IMR-90 (cell line): ENCODE measurements around the gene LIPH. TPM values are rescaled to one million over a fixed set of nuclear protein-coding genes. Genes with fewer than 3 reads are reported as not detected.

Experiments
- ATAC-seq: fragments of 200-7000 bp; cut with Tn5 transposase; 2 replicates; pipeline ENCODE4 v1.9.1; 2020; ENCODE audit warnings: low read depth, mild to moderate bottlenecking, moderate library complexity
- BruUV-seq: library from RNA; stranded (reverse); fragments of 400-500 nt; replicated peaks from 2 replicates; lab custom pipeline; 2021; lab: Mats Ljungman, UMichigan
- CTCF ChIA-PET: fragments of 300-600 bp; formaldehyde crosslinking; extraction: SDS; loops from one replicate; lab custom pipeline; 2021; ENCODE audit warnings: antibody characterized with exemption; lab: Yijun Ruan, JAX
- POLR2A ChIA-PET: fragments of 300-600 bp; sonication (Branson Sonifier 250); formaldehyde crosslinking; loops from one replicate; lab custom pipeline; 2022; ENCODE audit warnings: antibody characterized with exemption; ENCODE audit not compliant: unreplicated experiment; lab: Charles Lee
- DNase-seq: peaks from one replicate; pipeline ENCODE4 v3.0.0; 2013
- H2AFZ ChIP-seq: replicated peaks from 2 replicates; pipeline ENCODE3; 2013; ENCODE audit warnings: low read length, mild to moderate bottlenecking; ENCODE audit not compliant: poor library complexity
- H2AK5ac ChIP-seq: 2 replicates; pipeline ENCODE4 v1.6.1; 2013; ENCODE audit warnings: low read depth, low read length, inconsistent platforms
- H2AK9ac ChIP-seq: replicated peaks from 2 replicates; pipeline ENCODE3; 2013; ENCODE audit warnings: mild to moderate bottlenecking, low read depth, low read length, moderate library complexity; ENCODE audit not compliant: poor library complexity
- H2BK120ac ChIP-seq: 2 replicates; pipeline ENCODE4 v1.6.1; 2013; ENCODE audit warnings: low read depth, low read length, inconsistent platforms
- H2BK15ac ChIP-seq: 3 replicates; pipeline ENCODE4 v1.6.1; 2013; ENCODE audit warnings: low read depth, low read length, inconsistent platforms
- H2BK20ac ChIP-seq: 2 replicates; pipeline ENCODE4 v1.6.1; 2013; ENCODE audit warnings: low read depth, mild to moderate bottlenecking, inconsistent platforms, low read length, moderate library complexity
- H2BK5ac ChIP-seq: 2 replicates; pipeline ENCODE4 v1.6.1; 2013; ENCODE audit warnings: mild to moderate bottlenecking, low read depth, low read length, inconsistent platforms; ENCODE audit not compliant: poor library complexity, severe bottlenecking
- H3K14ac ChIP-seq: replicated peaks from 2 replicates; pipeline ENCODE4 v1.6.1; 2013; ENCODE audit warnings: low read depth, low read length, inconsistent platforms
- H3K18ac ChIP-seq: 2 replicates; pipeline ENCODE4 v1.6.1; 2013; ENCODE audit warnings: low read depth, low read length, control low read depth
- H3K23ac ChIP-seq: 2 replicates; pipeline ENCODE4 v1.6.1; 2013; ENCODE audit warnings: low read depth, low read length, inconsistent platforms
- H3K27ac ChIP-seq: 2 replicates; pipeline ENCODE4 v1.5.1; 2013; ENCODE audit warnings: mild to moderate bottlenecking, control low read depth, low read length; ENCODE audit not compliant: insufficient read depth
- H3K27me3 ChIP-seq: 2 replicates; pipeline ENCODE4 v1.6.1; 2013; ENCODE audit warnings: low read length; ENCODE audit not compliant: control insufficient read depth, insufficient read depth
- H3K36me3 ChIP-seq: 2 replicates; pipeline ENCODE4 v1.6.1; 2013; ENCODE audit warnings: low read length, mixed read lengths; ENCODE audit not compliant: control insufficient read depth, insufficient read depth
- H3K4ac ChIP-seq: 2 replicates; pipeline ENCODE4 v1.6.1; 2013; ENCODE audit warnings: low read depth, low read length, inconsistent platforms
- H3K4me1 ChIP-seq: 2 replicates; pipeline ENCODE4 v1.6.1; 2013; ENCODE audit warnings: low read length, mixed read lengths; ENCODE audit not compliant: control insufficient read depth, insufficient read depth
- H3K4me2 ChIP-seq: 2 replicates; pipeline ENCODE4 v1.6.1; 2013; ENCODE audit warnings: low read depth, mild to moderate bottlenecking, control low read depth, low read length, moderate library complexity
- H3K4me3 ChIP-seq: 2 replicates; pipeline ENCODE4 v1.5.1; 2013; ENCODE audit warnings: low read depth, mild to moderate bottlenecking, control low read depth, low read length, moderate library complexity; ENCODE audit not compliant: insufficient read depth
- H3K56ac ChIP-seq: 2 replicates; pipeline ENCODE4 v1.6.1; 2013; ENCODE audit warnings: low read length, inconsistent platforms; ENCODE audit not compliant: insufficient read depth; ENCODE audit errors: extremely low read depth
- H3K79me1 ChIP-seq, 2 experiments: 2 replicates each; pipeline ENCODE4 v1.6.1; 2013; ENCODE audit warnings: low read length in 2 of 2, inconsistent platforms in 1 of 2, low read depth in 1 of 2
- H3K9ac ChIP-seq: 2 replicates; pipeline ENCODE4 v1.6.1; 2013; ENCODE audit warnings: low read depth, low read length, control low read depth
- H3K9me1 ChIP-seq: 2 replicates; pipeline ENCODE4 v1.6.1; 2013; ENCODE audit warnings: low read length, inconsistent platforms; ENCODE audit not compliant: insufficient read depth
- H3K9me3 ChIP-seq: 2 replicates; pipeline ENCODE4 v1.6.1; 2013; ENCODE audit warnings: low read length; ENCODE audit not compliant: control insufficient read depth, insufficient read depth
- H4K20me1 ChIP-seq: 2 replicates; pipeline ENCODE4 v1.6.1; 2013; ENCODE audit warnings: low read length, inconsistent platforms; ENCODE audit not compliant: insufficient read depth
- H4K5ac ChIP-seq: 2 replicates; pipeline ENCODE4 v1.6.1; 2013; ENCODE audit warnings: mild to moderate bottlenecking, low read depth, low read length, control low read depth
- H4K8ac ChIP-seq, 2 experiments: 2 replicates each; pipeline ENCODE4 v1.6.1; 2013; ENCODE audit warnings: low read depth in 2 of 2, low read length in 2 of 2, control low read depth in 1 of 2, inconsistent platforms in 1 of 2
- H4K91ac ChIP-seq: 2 replicates; pipeline ENCODE4 v1.6.1; 2013; ENCODE audit warnings: low read depth, low read length, inconsistent platforms; ENCODE audit not compliant: insufficient read depth
- BHLHE40 ChIP-seq: fragments of 150-350 bp; IDR thresholded peaks from 2 replicates; pipeline ENCODE4 v1.6.1; 2016; ENCODE audit warnings: mild to moderate bottlenecking, low read depth, low read length
- FOS ChIP-seq: fragments of 150-350 bp; IDR thresholded peaks from 2 replicates; pipeline ENCODE4 v1.6.1; 2016; ENCODE audit warnings: low read depth, low read length
- MAFK ChIP-seq: IDR thresholded peaks from 2 replicates; pipeline ENCODE4 v1.6.1; 2012; ENCODE audit warnings: low read depth, low read length, improper control_type of control experiment
- MAZ ChIP-seq: IDR thresholded peaks from 2 replicates; pipeline ENCODE4 v1.6.1; 2012; ENCODE audit warnings: low read depth, mild to moderate bottlenecking, low read length, improper control_type of control experiment, moderate library complexity, borderline replicate concordance
- POLR2A ChIP-seq: IDR thresholded peaks from 2 replicates; pipeline ENCODE4 v1.6.1; 2012; ENCODE audit warnings: mild to moderate bottlenecking, low read depth, low read length
- RCOR1 ChIP-seq: IDR thresholded peaks from 2 replicates; pipeline ENCODE4 v1.6.1; 2012; ENCODE audit warnings: mild to moderate bottlenecking, low read length, improper control_type of control experiment; ENCODE audit not compliant: insufficient replicate concordance
- WGBS, 2 experiments: methylation state at CpG; one replicate each; pipeline versions ENCODE4 v1.1.5 to v1.1.7; 2013; ENCODE audit warnings: missing lambda C conversion rate in 2 of 2; ENCODE audit not compliant: insufficient read length in 1 of 2; ENCODE audit errors: extremely low coverage in 2 of 2; 5-methylcytosine and 5-hydroxymethylcytosine counted together
- dilution Hi-C: fragments of 300-500 bp; cut with HindIII; formaldehyde crosslinking; loops from one replicate; pipeline ENCODE4 v1.14.3; 2018; ENCODE audit warnings: low sequenced_read_pairs; ENCODE audit not compliant: unreplicated experiment
- in situ Hi-C: fragments of 300-500 bp; cut with MboI; formaldehyde crosslinking; loops from 3 replicates; pipeline ENCODE4 v1.14.3; 2019; ENCODE audit warnings: low sequenced_read_pairs, inconsistent platforms, mixed read lengths
- intact Hi-C: fragments of 100-400 bp; cut with micrococcal nuclease; formaldehyde crosslinking; loops from 2 replicates; pipeline ENCODE4 v1.10.0; 2022
- polyA plus RNA-seq, 3 experiments: library from polyadenylated mRNA; depleted of rRNA; stranded (reverse); fragments of >200 nt; gene quantifications; 2 replicates each; pipeline ENCODE4 v1.2.3, GENCODE V29; 2012; ENCODE audit warnings: low replicate concordance in 1 of 3
- total RNA-seq: library from RNA; depleted of rRNA; stranded (reverse); fragments of >200 nt; gene quantifications from 2 replicates; pipeline ENCODE4 v1.2.3, GENCODE V29; 2012
- TF ChIP-seq, protein P1 (sequence below): fragments of 150-350 bp; IDR thresholded peaks from 2 replicates; pipeline ENCODE4 v1.6.1; 2016; ENCODE audit warnings: low read depth, mild to moderate bottlenecking, low read length, moderate library complexity, borderline replicate concordance

Gene LIPH
- total and polyA plus RNA-seq, 2 of the 4 experiments (the other 2 are of a cell fraction) = 0.27 to 0.36 TPM

DNA sequence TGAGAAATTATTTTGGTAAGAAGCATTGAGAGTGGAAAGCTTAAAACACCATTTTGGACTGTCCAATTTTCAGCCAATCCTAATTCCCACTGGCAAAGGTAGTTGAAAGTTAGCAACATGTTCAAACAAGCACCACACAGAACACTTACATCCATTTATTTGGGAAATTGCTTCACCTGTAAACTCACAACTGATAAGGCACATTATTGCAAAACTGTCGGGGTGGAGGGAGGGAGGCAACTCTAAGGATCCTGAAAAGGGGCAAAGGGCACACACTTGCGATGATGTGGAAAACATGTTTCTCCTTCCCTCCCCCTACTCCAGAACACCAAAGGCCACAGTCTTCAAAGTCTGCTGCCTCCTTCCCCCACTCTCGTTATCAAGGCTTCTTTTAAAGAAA is 62.9 kb downstream of the LIPH start:
- POLR2A ChIA-PET = no interaction called here
- intact Hi-C loops = no loop called here

More for the DNA sequence above, 62.9 kb downstream of the LIPH start:
- Histone ChIP-seq H3K14ac (no peak overlapping the region), H3K4me2 (no peak overlapping the region), H2BK120ac (no peak overlapping the region), H3K36me3 (peaks cover 17% of the 10 kb centered on the region), H2AFZ (no peak overlapping the region), H2BK20ac (no peak overlapping the region), H3K9me3 (no peaks in the 10 kb centered on the region), H2AK5ac (no peak overlapping the region), H3K18ac (no peak overlapping the region), H3K27ac (no peak overlapping the region), H2BK5ac (no peak overlapping the region), H3K79me1 (peaks cover 0 to 4% of the 10 kb centered on the region in 2 experiments; a peak in 1 of 4 replicates), H3K4me3 (no peak overlapping the region), H4K91ac (no peak overlapping the region), H2BK15ac (no peak overlapping the region), H2AK9ac (no peak overlapping the region), H4K20me1 (no peaks in the 10 kb centered on the region), H4K5ac (no peak overlapping the region), H3K4ac (no peak overlapping the region), H3K9ac (no peak overlapping the region), H3K27me3 (no peaks in the 10 kb centered on the region), H3K56ac (no peak overlapping the region), H4K8ac (no peak overlapping the region), H3K4me1 (no peaks in the 10 kb centered on the region), H3K23ac (no peak overlapping the region), H3K9me1 (no peaks in the 10 kb centered on the region; the same call in 1 of the 2 replicates)
- in situ Hi-C loops = no loop called here
- DNase-seq (no peak), ATAC-seq (no peak)
- no TSS peak for BruUV-seq
- WGBS, 2 experiments = 83% methylated on average over 1 of the region's 3 CpGs; no CpG with 5 or more reads in 1 of the 2 experiments
- TF ChIP-seq MAFK = no peak
- no peak for TF ChIP-seq BHLHE40
- TF ChIP-seq FOS = no peak
- no peak for TF ChIP-seq POLR2A
- TF ChIP-seq, protein P1, sequence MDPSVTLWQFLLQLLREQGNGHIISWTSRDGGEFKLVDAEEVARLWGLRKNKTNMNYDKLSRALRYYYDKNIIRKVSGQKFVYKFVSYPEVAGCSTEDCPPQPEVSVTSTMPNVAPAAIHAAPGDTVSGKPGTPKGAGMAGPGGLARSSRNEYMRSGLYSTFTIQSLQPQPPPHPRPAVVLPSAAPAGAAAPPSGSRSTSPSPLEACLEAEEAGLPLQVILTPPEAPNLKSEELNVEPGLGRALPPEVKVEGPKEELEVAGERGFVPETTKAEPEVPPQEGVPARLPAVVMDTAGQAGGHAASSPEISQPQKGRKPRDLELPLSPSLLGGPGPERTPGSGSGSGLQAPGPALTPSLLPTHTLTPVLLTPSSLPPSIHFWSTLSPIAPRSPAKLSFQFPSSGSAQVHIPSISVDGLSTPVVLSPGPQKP = no peak
- no peak for TF ChIP-seq MAZ
- TF ChIP-seq RCOR1 = no peak
- CTCF ChIA-PET = no interaction called here
- dilution Hi-C loops = no loop called here
